Astrocyte of the spinal cord (primary cell): ENCODE results near the gene SLC37A2.

Experiments
- DNase-seq: peaks from one replicate; pipeline ENCODE4 v3.0.0; 2011; ENCODE audit warnings: low read depth, low spot score
- H3K4me3 ChIP-seq: 2 replicates; pipeline ENCODE4 v1.5.1; 2011; ENCODE audit warnings: low read depth, mild to moderate bottlenecking, low read length, moderate library complexity
- CTCF ChIP-seq: IDR thresholded peaks from 2 replicates; pipeline ENCODE4 v1.5.1; 2012; ENCODE audit warnings: low read depth, mild to moderate bottlenecking, low read length, inconsistent platforms
- in situ Hi-C: cut with HindIII; loops from 2 replicates; pipeline ENCODE4 v1.10.0; 2017; ENCODE audit warnings: low sequenced_read_pairs

Gene SLC37A2

GRCh38 chr11:125061281-125061680 lies 1.8 kb upstream of the SLC37A2 start:
- in situ Hi-C loops: no loop called here
- no peak for DNase-seq

GRCh38 chr11:125062218-125062930 lies 731 bp upstream of the SLC37A2 start:
- no peak for DNase-seq
- TF ChIP-seq CTCF: no peak
- H3K4me3 ChIP-seq: peak overlapping the region; percentile 58
- in situ Hi-C loops: no loop called here

More at GRCh38 chr11:125061281-125061680, 1.8 kb upstream of the SLC37A2 start:
- H3K4me3 ChIP-seq: no peak overlapping the region
- TF ChIP-seq CTCF: no peak

- peak overlapping the region; percentile 58 for H3K4me3 ChIP-seq
- DNase-seq: no peak
- in situ Hi-C loops: no loop called here
- no peak for TF ChIP-seq CTCF
Measured at GRCh38 chr11:125063429-125064043, 431 bp downstream of the SLC37A2 start.

- TF ChIP-seq CTCF: no peak
- no peak for DNase-seq
- in situ Hi-C loops: no loop called here
- H3K4me3 ChIP-seq: peak overlapping the region; percentile 58
Measured at GRCh38 chr11:125064070-125064469, 965 bp downstream of the SLC37A2 start.

GRCh38 chr11:125068368-125068767 lies 5.3 kb downstream of the SLC37A2 start:
- H3K4me3 ChIP-seq: no peak overlapping the region
- no peak for TF ChIP-seq CTCF
- in situ Hi-C loops: no loop called here
- DNase-seq: no peak

- TF ChIP-seq CTCF: no peak
- DNase-seq: no peak
- H3K4me3 ChIP-seq: no peak overlapping the region
- in situ Hi-C loops: no loop called here
Measured at GRCh38 chr11:125069008-125069407, 5.9 kb downstream of the SLC37A2 start.
